Left lung (tissue), 10 donors: Measurements from ENCODE around the gene CDK14. TPM values are rescaled to one million over a fixed set of nuclear protein-coding genes. Genes with fewer than 3 reads are reported as not detected.

Experiments
- ATAC-seq: fragments of 200-7000 bp; cut with Tn5 transposase; one replicate; pipeline ENCODE4 v1.9.1; 2020; ENCODE audit warnings: moderate library complexity
- DNase-seq, 4 donors: peaks; one replicate each; pipeline ENCODE4 v3.0.0-alpha.2; 2013 to 2020
- H3K27ac ChIP-seq, 2 donors: fragments of 200-600 bp; sonication (generic) in 1 of 2; one replicate each; pipeline versions ENCODE4 v1.5.0 to v1.8.0; 2020 to 2021
- H3K27me3 ChIP-seq, 2 donors: fragments of 200-600 bp; sonication (generic) in 1 of 2; one replicate each; pipeline versions ENCODE4 v1.5.0 to v1.8.0; 2020 to 2021
- H3K36me3 ChIP-seq, 2 donors: fragments of 200-600 bp; sonication (generic) in 1 of 2; one replicate each; pipeline versions ENCODE4 v1.5.0 to v1.8.0; 2020 to 2021
- H3K4me1 ChIP-seq, 2 donors: fragments of 200-600 bp; one replicate each; pipeline ENCODE4 v1.8.0; 2021
- H3K4me3 ChIP-seq, 2 donors: fragments of 200-600 bp; sonication (generic) in 1 of 2; one replicate each; pipeline versions ENCODE4 v1.5.0 to v1.8.0; 2020 to 2021; ENCODE audit warnings: mild to moderate bottlenecking in 1 of 2
- H3K9me3 ChIP-seq, 2 donors: fragments of 200-600 bp; sonication (generic) in 1 of 2; one replicate each; pipeline versions ENCODE4 v1.5.0 to v1.8.0; 2020 to 2021
- intact Hi-C, 2 donors: fragments of 100-400 bp; cut with DNase I; formaldehyde crosslinking; loops; one replicate each; pipeline versions ENCODE4 v1.11.2 to v1.14.2; 2022
- polyA plus RNA-seq, 6 donors: library from polyadenylated mRNA; unstranded; fragments of 120-200 nt; gene quantifications; one replicate each; pipeline ENCODE4 v1.2.1, GENCODE V29; 2013; ENCODE audit not compliant: insufficient read length in 6 of 6
- total RNA-seq, 2 donors: library from RNA; stranded (reverse); fragmentation: NEBNext Ultra II Directional; extraction: Animal tissue kit (Norgen Biotek cat#: 25700); gene quantifications; one replicate each; pipeline ENCODE4 v1.2.1, GENCODE V29; 2021
- TF ChIP-seq, protein P1 (sequence below), 2 donors: fragments of 200-600 bp; sonication (generic) in 1 of 2; IDR thresholded peaks; one replicate each; pipeline versions ENCODE4 v1.5.0 to v1.8.0; 2021; ENCODE audit warnings: antibody characterized with exemption in 2 of 2
- donor health status: DM: no; HTN: yes; CAD: no.
- donor health status: DM: no; HTN: no; CAD: no.

The CDK14 gene
- total and polyA plus RNA-seq, 8 donors = 24.1 to 45.1 (median 30.0) TPM

GRCh38 chr7:91046322-91047089 is 450.4 kb downstream of the CDK14 start:
- Histone ChIP-seq H3K36me3 (no peaks in the 10 kb centered on the region), H3K4me3 (no peak overlapping the region), H3K27ac (peak overlapping the region in 1 of 2 donors; percentile 66), H3K4me1 (peaks cover 0 to 6% of the 10 kb centered on the region in 2 donors), H3K27me3 (no peaks in the 10 kb centered on the region), H3K9me3 (no peaks in the 10 kb centered on the region)
- no peak for ATAC-seq
- intact Hi-C loops = no loop called here
- no peak for DNase-seq
- TF ChIP-seq, protein P1, sequence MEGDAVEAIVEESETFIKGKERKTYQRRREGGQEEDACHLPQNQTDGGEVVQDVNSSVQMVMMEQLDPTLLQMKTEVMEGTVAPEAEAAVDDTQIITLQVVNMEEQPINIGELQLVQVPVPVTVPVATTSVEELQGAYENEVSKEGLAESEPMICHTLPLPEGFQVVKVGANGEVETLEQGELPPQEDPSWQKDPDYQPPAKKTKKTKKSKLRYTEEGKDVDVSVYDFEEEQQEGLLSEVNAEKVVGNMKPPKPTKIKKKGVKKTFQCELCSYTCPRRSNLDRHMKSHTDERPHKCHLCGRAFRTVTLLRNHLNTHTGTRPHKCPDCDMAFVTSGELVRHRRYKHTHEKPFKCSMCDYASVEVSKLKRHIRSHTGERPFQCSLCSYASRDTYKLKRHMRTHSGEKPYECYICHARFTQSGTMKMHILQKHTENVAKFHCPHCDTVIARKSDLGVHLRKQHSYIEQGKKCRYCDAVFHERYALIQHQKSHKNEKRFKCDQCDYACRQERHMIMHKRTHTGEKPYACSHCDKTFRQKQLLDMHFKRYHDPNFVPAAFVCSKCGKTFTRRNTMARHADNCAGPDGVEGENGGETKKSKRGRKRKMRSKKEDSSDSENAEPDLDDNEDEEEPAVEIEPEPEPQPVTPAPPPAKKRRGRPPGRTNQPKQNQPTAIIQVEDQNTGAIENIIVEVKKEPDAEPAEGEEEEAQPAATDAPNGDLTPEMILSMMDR (IDR thresholded peaks at IDR 0.05) = no peak

- no peak overlapping the region for H3K4me3 ChIP-seq
- no peaks in the 10 kb centered on the region for H3K36me3 ChIP-seq
- no peak for DNase-seq
- no peaks in the 10 kb centered on the region for H3K27me3 ChIP-seq
- H3K27ac ChIP-seq = peak overlapping the region in 1 of 2 donors; percentile 66
- peaks cover 0 to 6% of the 10 kb centered on the region in 2 donors for H3K4me1 ChIP-seq
- no peaks in the 10 kb centered on the region for H3K9me3 ChIP-seq
- TF ChIP-seq, protein P1 (IDR thresholded peaks at IDR 0.05) = no peak
- intact Hi-C loops = no loop called here
- ATAC-seq = no peak
Measured at GRCh38 chr7:91047636-91048035, 451.5 kb downstream of the CDK14 start.

GRCh38 chr7:91050677-91051076 is 454.6 kb downstream of the CDK14 start:
- no peak for DNase-seq

GRCh38 chr7:91051966-91052365 is 455.8 kb downstream of the CDK14 start:
- no peak for DNase-seq
- TF ChIP-seq, protein P1 (IDR thresholded peaks at IDR 0.05) = no peak
- intact Hi-C loops = no loop called here

More at GRCh38 chr7:91050677-91051076, 454.6 kb downstream of the CDK14 start:
- H3K4me3 ChIP-seq = no peak overlapping the region
- peak overlapping the region in 1 of 2 donors; percentile 43 for H3K27ac ChIP-seq
- peaks cover 0 to 6% of the 10 kb centered on the region in 2 donors for H3K4me1 ChIP-seq
- intact Hi-C loops = no loop called here
- no peaks in the 10 kb centered on the region for H3K36me3 ChIP-seq
- ATAC-seq = peak; percentile 52
- H3K9me3 ChIP-seq = no peaks in the 10 kb centered on the region
- TF ChIP-seq, protein P1 (IDR thresholded peaks at IDR 0.05) = no peak
- H3K27me3 ChIP-seq = no peaks in the 10 kb centered on the region

GRCh38 chr7:91054374-91054773 is 458.3 kb downstream of the CDK14 start:
- no peak overlapping the region for H3K4me3 ChIP-seq
- TF ChIP-seq, protein P1 (IDR thresholded peaks at IDR 0.05) = no peak
- H3K27me3 ChIP-seq = no peaks in the 10 kb centered on the region
- peaks cover 0 to 6% of the 10 kb centered on the region in 2 donors for H3K4me1 ChIP-seq
- ATAC-seq (no peak), DNase-seq (no peak)
- peaks cover 0 to 2% of the 10 kb centered on the region in 2 donors for H3K9me3 ChIP-seq
- H3K36me3 ChIP-seq = no peaks in the 10 kb centered on the region
- intact Hi-C loops = no loop called here
- no peak overlapping the region for H3K27ac ChIP-seq

More at GRCh38 chr7:91051966-91052365, 455.8 kb downstream of the CDK14 start:
- Histone ChIP-seq H3K27ac (no peak overlapping the region), H3K9me3 (peaks cover 0 to 2% of the 10 kb centered on the region in 2 donors), H3K27me3 (no peaks in the 10 kb centered on the region), H3K36me3 (no peaks in the 10 kb centered on the region), H3K4me3 (no peak overlapping the region), H3K4me1 (peaks cover 0 to 6% of the 10 kb centered on the region in 2 donors)
- no peak for ATAC-seq
